Activated naive CD4-positive, alpha-beta T cell treated with anti-CD3 and anti-CD28 coated beads, Interleukin-2, amount 10 ng/mL, durations not matched to agents 5 hours and 36 hours (primary cell): ENCODE results near the gene MBLAC2. TPM values are rescaled to one million over a fixed set of nuclear protein-coding genes. Genes with fewer than 3 reads are reported as not detected.

Source experiments
- total RNA-seq, 2 experiments: library from RNA; stranded (reverse); gene quantifications; one replicate each; pipeline ENCODE4 v1.2.3, GENCODE V29; 2021

Gene MBLAC2
- 1 to 10 TPM; 6.2 TPM for total RNA-seq

DNA sequence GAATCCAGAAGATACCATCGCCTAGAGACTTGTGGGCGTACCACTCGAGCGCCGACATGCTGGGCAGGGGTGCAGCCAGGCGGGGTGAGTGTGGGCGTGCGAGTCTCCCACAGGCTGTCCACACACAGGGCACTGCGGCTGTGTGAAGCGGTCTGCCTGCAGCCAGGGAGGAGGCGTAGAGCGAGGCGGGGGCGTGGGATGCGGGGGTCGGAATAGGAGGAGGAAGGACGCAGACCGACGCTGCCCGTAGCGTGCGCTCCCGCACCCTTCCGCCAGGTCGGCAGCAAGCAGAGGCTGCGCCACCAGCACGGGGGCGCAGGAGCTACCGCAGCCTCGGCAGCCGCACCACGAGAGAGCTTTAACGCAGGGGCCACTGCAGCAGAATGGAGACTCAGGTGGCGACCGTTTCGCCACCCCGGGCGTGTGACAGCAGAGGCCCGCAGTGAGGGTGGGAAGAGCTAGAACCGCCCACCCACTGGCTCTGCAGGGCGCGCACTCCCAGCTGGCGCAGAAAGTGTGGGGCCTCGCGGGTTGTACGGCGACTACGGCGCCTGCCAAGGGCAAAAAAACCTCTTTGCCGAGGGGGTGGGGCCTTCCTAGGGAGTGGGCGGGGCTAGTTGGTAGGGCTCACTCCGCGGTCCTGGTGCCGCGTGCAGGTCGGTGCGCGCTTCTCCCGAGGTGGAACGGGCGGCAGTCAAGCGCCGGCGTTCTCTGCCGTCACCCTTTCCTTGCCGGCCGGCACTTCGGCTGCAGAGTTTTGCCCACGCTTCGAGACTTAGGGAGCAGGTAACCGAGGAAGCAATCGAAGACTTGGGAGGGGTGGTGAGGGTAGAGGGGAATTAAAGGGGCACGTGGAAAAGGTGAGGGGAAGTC is at the start of gene MBLAC2, which contains the start of gene POLR3G:
Gene MBLAC2, minus strand, starts transcription at position 537 of the 873 bp plus-strand sequence. Its CDS starts 479 bp downstream, at position 58.
Gene POLR3G, plus strand, starts transcription at position 630 of the 873 bp plus-strand sequence. CDS start 10,704 bp downstream, outside the sequence.

DNA sequence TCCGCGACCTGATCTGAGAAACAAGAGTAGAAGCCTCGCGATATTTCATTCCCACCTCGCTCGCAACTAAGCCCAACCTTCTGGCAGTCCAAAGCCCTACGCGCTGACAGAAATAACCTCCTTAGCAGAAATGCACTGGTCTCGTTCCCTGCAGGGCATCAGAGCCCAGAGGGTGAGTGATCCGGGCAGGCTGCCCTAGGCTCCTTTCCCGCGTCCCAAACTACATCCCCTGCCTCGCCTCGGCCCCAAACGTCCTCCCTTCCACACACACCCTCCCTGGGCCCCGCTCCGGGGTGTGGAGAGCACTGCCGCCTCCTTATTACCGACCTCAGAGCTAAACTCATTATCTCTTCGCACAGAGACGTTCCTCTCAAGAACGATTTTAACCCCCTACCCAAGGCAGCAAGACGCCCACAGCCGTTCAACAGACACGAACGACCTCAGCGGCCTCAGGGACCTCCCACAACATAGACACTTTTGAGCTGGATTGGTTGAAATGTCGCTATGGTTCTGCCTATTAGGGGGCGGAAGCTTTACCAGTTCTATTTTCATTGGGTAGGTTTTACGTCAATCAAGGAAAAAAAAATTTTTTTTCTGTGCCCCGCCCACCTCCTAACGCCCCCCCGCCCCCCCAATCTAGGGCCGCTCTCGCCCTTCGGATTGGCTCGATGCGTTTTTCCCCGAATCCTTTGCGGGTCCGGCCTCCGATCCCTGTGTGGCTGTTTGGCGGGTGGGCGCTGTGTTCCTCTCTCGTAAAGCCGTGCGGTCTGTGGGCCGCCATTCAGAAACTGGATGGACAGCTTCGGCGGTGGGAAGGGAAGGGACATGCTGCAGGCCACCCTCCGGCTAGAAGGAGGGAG is 65.0 kb downstream of the MBLAC2 start, which contains the start of gene CETN3:
Gene CETN3, minus strand, starts transcription at position 439 of the 860 bp plus-strand sequence. Its CDS starts 95 bp downstream, at position 344.

Other genes with a start within 250 kb of the MBLAC2 start
- 10 to 100 TPM; 23.4 to 27.5 TPM for gene CETN3, start 65.0 kb downstream of the MBLAC2 start, total RNA-seq
- 1 to 10 TPM; 1.7 to 1.8 TPM for gene POLR3G, start 93 bp upstream of the MBLAC2 start, total RNA-seq
- gene LYSMD3, start 54.8 kb upstream of the MBLAC2 start, total RNA-seq = 10 to 100 TPM; 21.2 to 21.8 TPM
- not detected for gene ADGRV1, start 84.0 kb upstream of the MBLAC2 start, total RNA-seq